Measurements from ENCODE around the gene LIN7C.

Gene LIN7C

DNA sequence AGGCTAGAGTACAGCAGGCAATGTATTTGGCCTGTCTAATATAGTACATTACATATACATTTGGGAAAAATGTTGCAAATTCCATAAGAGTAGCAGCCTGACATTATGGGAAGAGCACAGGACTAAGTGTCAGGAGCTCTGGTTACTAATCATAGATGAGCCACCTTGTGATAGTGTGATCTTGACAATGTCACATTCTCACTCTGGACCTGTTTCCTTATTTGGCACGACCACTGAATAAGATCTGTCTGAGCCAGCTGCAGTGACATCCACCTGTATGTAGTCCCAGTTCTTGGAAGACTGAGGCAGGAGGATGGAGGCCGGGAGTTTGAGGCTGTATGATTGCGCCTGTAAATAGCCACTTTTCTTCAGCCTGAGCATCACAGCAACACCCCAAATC is 5.7 kb upstream of the LIN7C start:
- in situ Hi-C loops (cut with MboI; ENCODE audit: low sequenced_read_pairs), result no loop called here

DNA sequence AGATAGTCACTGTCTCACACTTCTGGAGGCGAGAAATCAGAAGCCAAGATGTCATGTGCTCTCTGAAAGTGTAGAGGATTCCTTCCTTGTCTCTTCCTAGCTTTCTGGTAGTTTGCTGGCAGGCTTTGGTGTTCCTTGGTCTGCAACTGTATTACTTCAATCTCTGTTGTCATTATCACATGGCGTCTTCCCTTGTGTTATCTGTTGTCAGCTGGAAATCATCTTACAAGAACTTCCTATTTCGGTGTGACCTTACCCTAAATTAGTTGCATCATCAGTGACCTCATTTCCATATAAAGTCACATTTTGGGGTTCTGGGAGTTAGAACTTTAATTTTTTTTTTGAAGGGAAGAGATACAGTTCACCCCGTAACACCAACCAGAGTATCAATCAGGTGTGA is 3.3 kb upstream of the LIN7C start:
- in situ Hi-C loops (cut with MboI; ENCODE audit: low sequenced_read_pairs), result no loop called here

DNA sequence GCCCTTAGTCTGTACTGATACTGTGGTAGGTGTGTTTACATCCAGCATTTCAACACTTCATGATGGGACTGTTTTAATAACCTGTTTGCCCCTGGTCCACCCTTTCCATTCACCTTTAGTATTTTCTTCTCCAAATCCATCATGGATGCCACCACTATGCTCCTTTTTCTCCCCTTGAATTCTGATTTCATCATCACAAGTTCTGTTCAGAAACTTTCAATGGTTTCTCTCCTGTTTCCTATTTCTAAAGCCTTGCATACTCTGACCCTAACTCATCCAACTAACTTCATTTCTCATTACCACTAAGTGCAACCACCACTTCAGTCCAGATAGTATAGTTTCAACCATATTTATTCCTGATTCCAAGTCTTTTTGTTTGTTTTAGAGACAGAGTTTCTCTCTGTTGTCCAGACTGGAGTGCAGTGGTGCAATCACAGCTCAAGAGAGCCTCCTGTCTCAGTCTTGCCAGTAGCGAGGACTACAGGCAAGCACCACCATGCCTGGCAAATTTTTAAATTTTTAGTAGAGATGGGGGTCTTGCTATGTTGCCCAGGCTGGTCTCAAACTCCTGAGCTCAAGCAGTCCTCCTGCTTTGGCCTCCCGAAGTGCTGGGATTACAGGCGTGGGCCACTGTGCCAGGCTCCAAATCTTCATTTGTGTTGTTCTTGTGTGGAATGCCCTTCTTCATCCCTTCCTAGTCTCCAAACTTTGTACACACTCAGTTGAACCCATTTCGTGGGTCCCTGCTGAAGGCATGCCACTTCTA is 1.2 kb upstream of the LIN7C start:
- in situ Hi-C loops (cut with MboI; ENCODE audit: low sequenced_read_pairs), result no loop called here

DNA sequence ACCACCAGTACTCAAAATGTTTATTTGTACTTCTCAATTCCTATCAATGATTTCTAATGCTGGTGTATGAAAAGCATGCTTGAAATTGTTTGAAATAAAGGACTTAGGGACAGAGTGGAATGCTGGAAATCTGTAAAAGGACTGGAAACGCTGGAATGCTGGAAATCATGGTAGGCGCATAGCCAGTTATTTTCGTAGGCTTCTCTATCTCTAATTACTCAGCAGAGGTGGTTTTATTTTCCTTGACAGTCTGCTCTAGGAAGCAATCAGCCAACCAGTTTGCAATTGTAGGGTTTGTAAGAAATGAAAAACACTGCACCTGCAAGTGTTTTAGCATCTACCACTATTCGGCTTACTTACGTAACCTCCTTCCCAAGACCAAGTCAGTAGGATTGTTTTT is 788 bp downstream of the LIN7C start:
- in situ Hi-C loops (cut with MboI; ENCODE audit: low sequenced_read_pairs), result no loop called here

DNA sequence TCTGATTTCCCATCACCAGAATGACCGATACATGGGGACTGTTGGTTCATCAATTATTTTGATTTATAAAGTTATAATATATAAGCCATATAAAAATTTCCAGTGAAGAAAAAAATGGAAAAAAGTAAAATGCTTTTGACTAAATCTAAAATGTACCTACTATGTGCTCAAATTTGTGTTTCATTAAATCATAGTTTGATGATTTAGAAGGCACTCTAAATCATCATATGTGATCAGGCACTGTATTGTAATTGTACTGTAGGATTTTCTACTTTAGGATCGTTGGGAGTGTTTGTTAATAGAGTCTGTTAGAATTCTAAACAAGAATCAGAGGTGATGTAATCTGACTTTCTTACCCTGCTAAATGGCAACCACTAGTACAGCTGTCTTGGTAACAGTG is 2.4 kb downstream of the LIN7C start:
- in situ Hi-C loops (cut with MboI; ENCODE audit: low sequenced_read_pairs), result no loop called here

DNA sequence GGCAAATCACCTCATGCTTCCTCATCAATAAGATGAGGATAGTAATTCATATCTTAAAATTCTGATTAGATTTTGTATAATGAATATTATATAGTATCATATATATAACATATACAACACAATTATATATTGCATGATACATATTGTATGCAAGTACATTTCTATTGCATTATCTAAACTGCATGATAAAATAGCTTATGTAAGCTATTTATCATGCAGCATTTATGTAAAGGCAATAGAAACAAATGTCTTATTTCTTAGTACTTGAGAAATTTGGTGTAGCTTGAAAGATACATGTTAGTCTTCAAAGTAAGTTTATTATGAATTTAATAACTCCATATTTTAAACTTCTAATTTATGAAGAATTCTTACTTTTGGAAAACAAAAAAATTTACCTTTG is 5.5 kb downstream of the LIN7C start:
- in situ Hi-C loops (cut with MboI; ENCODE audit: low sequenced_read_pairs), result no loop called here

DNA sequence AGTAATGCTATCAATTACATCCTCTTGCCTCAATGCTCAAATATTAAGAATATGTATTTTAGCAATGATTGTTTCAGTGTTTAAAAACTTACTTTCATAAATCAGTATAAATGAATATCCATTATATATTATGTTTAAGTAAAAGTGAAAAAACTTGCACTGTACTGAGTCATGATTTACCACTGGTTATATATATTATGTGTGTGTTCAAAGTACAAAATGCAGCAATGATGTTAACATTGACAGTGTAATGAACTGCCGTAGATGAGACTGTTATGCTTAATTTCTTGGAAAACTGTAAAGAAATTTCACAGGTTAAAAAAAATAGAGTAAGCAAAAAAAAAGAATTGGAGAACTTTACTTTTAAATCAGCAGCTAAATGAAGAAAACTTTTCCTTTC is 8.7 kb downstream of the LIN7C start:
- in situ Hi-C loops (cut with MboI; ENCODE audit: low sequenced_read_pairs), result loop anchor here (25.0 kb wide), 1 partner anchor 311 kb away; no protein-coding TSS in a partner anchor

DNA sequence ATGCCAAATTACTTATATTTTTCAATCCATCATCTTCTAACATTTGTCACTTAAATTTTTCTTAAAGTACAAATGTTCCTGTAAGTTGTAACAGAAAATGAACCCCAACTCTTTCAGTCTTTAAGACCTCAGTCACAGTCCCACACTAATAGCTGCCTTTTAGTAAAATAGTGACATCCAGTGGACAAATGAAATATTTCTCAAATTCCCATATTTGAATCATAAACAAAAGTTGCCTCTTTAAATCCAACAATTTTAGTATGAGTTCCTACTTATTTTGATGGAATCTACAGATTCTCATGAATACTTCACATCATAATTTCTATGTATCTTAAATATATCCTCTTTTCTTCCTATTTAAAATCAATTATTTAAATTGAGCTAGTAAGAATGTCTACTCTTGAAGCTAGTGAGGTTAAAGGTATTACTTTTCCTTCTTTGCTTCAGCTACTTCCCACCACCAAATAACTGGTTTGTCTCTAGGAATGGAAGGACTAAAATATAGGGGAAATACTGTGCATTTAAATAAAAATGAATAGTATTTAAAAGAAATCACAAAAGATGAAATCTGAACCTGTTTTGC is 9.2 kb downstream of the LIN7C start:
- in situ Hi-C loops (cut with MboI; ENCODE audit: low sequenced_read_pairs), result loop anchor here (25.0 kb wide), 1 partner anchor 310 kb away; no protein-coding TSS in a partner anchor

DNA sequence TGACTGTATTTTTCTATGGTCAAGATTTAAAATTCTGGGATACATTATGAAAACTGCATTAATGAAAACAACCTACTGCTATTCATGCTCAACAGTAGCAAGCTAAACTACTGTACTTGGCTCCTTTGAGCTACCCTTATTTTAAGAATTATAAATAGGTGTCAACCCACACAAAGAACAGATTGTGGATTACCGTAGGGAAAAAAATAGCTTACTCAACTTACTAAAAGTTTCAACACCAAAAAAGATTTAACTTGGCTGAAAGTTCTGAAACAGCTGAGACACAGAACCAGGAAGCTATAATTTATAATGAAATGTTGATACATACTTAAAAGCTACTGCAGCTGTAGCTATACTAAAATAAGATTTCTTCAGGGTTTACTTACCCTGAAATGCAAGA is 10.1 kb downstream of the LIN7C start:
- in situ Hi-C loops (cut with MboI; ENCODE audit: low sequenced_read_pairs), result loop anchor here (25.0 kb wide), 1 partner anchor 309 kb away; no protein-coding TSS in a partner anchor

DNA sequence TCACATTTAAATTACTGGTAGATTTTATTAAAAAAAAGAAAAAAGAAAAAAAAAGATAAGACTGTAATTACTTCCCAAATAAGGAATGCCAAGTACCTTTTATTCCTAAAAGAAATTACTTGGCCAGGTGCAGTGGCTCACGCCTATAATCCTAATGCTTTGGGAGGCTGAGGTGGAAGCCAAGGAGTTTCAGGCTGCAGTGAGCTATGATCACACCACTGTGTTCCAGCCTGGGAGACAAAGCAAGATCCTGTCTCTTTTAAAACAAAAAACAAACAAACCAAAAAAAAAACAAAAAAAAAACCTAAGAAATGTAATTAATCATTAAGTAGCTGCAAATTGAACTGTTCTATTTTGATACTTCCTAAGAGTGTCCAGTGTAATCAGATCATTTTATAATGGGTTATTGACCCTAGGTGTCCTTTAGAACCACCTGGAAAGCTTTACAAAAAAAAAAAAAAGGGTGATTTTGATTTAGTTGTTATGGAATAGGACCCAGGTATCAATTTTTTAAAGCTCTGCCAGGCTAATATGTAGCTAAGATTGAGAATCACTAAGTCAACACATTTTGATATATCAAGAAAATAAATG is 10.8 kb downstream of the LIN7C start:
- in situ Hi-C loops (cut with MboI; ENCODE audit: low sequenced_read_pairs), result loop anchor here (25.0 kb wide), 1 partner anchor 309 kb away; no protein-coding TSS in a partner anchor

DNA sequence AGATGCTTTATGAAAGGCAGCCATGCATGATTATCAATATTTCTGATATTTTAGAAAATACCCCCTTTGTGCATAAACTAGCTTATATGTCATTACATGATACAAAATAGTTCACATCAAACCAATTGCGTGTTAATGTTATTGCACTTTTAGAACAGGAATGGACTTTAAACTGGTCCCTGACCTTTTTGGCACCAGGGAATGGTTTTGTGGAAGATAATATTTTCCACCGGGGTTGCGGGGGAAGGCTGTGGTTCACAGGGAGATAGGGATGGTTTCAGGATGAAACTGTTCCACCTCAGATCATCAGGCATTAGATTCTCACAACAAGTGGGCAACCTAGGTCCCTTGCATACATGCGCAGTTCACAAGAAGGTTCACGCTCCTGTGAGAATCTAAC is 17.5 kb downstream of the LIN7C start:
- in situ Hi-C loops (cut with MboI; ENCODE audit: low sequenced_read_pairs), result loop anchor here (25.0 kb wide), 1 partner anchor 302 kb away; no protein-coding TSS in a partner anchor

DNA sequence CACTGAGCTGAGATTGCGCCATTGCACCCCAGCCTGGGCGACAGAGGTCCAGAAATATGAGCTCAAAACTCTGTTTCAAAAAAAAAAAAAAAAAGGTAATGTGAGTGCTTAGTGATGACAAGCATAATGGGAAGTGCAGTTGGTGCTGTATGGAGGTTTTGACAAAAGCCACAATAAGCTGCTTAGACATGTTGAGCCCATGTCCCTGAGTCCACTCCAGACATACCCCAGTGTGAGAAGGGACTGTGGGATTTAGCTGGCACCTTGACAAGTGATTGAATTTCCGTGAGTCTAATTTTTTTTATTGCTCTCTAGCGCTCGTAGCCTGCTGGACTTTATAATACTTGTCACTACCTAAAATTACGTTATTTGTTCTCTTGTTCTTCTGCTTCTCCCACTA is 18.9 kb downstream of the LIN7C start:
- in situ Hi-C loops (cut with MboI; ENCODE audit: low sequenced_read_pairs), result loop anchor here (25.0 kb wide), 1 partner anchor 300 kb away; no protein-coding TSS in a partner anchor

DNA sequence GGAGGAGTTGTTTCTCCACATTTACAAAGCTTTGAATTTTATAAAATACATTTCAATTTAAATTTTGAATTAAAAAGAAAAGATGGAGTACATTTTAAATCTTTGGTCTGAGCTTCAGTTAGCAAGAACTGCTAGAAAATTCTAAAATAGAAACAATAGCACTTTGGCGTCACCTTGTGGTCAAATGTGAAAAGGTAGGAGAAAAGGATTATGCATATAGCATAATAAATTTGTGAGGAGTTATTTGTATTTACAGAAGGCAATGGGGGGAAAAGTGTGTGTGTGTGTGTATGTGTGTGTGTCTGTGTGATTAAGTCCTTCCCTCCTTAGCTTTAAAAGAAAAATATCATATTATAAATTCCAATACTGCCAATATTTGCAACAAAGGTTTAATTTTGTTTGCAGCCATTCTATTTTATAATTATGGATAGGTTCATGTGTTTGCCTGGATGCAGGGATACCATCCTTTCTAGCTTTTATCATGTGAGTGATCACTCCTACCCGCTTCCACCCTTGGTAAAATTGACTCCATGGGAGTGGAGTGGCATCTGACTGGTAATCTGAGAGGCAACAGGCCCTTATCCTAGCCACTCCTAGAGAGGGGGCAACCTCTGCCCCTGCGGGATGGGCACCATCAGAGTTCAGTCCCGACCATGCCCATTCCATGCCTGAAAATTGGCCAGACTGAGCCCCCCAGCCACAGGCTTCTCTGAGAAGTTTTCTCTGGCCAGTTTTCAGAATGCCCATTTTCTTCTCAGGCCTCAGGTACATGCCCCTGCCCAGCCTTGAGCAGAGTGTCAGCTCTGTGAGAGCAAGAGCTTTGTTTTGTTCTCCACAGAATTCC is 20.4 kb downstream of the LIN7C start:
- in situ Hi-C loops (cut with MboI; ENCODE audit: low sequenced_read_pairs), result loop anchor here (25.0 kb wide), 1 partner anchor 299 kb away; no protein-coding TSS in a partner anchor

DNA sequence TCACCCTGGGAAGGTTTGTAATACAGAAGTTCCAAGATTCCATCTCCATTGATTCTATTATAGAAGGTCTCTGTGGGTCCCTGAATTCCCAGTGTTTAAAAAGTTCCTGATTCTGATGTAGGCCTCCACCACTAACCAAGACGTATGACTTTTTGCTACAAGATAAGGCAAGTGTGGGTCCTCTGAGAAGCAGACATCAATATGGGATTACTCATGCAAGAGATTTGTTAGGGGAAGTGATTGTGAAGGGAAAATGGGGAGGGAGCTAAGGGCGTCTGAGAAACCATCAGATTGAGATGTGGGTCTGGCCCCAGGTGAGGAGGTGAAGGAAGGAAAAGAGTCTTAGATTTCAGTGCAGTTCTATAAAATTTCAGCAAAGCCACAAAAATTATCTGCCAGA is 23.8 kb downstream of the LIN7C start:
- in situ Hi-C loops (cut with MboI; ENCODE audit: low sequenced_read_pairs), result loop anchor here (25.0 kb wide), 1 partner anchor 295 kb away; no protein-coding TSS in a partner anchor

DNA sequence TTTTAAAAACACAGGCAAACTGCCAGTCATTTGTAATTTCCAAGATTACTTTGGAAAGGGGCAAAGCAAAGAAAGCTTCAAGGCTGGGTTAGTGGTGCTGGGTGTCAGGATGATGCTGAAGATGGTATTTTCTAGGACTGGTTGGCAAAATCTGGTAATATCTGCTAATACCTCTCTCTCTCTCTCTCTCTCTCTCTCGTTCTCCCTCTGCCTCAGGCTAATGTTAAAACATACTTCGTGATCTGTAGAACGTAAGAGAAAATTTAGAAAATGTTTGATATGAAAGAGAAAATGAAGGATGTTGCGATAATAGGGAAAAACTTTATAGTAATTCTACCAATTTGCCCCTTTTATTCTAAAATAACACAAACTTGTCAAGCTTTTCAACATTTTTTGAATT is 24.6 kb downstream of the LIN7C start:
- in situ Hi-C loops (cut with MboI; ENCODE audit: low sequenced_read_pairs), result loop anchor here (25.0 kb wide), 1 partner anchor 295 kb away; no protein-coding TSS in a partner anchor

DNA sequence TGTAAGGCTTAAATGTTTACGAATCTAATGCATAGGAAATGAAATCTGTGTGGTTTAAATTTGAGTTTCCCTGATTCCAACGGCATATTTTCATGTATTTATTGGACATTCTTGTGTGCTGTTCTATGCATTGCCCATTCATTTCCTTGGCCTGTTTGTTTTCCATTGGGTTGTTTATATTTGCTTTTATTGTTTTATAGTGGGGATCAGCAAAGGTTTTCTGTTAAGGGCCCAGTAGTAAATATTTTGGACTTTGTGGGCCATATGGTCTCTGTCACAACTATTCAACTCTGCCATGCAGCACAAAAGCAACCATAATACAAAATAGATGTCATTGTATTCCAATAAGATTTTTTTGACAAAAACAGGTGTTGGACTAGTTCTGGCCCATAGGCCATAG is 28.7 kb downstream of the LIN7C start:
- in situ Hi-C loops (cut with MboI; ENCODE audit: low sequenced_read_pairs), result loop anchor here (25.0 kb wide), 1 partner anchor 291 kb away; no protein-coding TSS in a partner anchor

DNA sequence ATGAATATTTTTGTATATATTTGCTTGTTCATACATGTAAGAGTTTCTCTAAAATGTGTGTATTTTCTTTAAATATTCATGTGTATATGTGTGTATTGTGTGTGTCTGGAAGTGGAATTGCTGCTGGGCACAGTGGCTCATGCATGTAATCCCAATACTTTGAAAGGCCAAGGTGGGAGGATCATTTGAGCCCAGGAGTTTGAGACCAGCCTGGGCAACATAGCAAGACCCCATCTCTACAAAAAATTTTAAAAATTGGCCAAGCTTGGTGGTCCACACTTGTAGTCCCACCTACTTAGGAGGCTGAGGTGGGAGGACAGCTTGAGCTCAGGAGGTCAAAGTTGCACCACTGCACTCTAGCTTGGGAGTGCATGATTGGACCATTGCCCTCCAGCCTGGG is 29.3 kb downstream of the LIN7C start:
- in situ Hi-C loops (cut with MboI; ENCODE audit: low sequenced_read_pairs), result loop anchor here (25.0 kb wide), 1 partner anchor 290 kb away; no protein-coding TSS in a partner anchor

DNA sequence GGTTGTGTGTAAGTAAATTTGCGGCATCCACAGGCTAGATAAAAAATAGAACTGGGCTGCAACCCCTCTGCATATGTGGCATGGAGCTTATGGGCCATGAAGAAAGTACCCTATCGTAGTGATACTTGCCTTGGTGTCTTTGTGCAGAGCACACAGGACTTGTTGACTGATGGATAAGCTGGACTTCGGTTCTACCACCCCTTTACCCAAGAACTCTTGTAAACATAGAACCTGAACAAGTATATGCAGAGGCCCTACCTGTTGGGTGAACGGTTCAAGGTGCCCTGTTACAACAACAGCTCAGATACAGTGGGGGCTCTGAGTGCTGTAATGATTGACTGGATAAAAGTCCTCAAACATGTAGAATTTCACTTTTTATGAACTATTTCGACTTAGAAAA is 30.9 kb downstream of the LIN7C start:
- in situ Hi-C loops (cut with MboI; ENCODE audit: low sequenced_read_pairs), result loop anchor here (25.0 kb wide), 1 partner anchor 288 kb away; no protein-coding TSS in a partner anchor

DNA sequence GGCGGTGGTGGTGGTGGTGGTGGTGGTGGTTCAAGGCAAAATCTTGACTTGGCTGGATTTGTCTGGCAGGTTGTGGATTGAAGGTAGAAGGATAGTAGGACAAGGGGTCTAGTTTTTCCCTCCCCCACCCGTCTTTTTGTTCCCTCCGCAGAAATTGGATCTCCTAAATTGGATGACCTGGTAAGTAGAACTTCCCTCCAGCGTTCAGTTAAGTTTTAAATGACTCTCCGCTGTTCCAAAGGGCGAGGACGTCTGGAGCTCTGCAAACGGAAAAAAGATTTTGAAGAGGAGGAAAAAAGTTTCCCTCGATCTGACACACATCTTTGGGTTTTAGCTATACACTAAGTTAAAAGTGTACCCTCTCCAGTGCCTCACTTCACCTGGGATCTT is 33.6 kb downstream of the LIN7C start:
- in situ Hi-C loops (cut with MboI; ENCODE audit: low sequenced_read_pairs), result no loop called here

DNA sequence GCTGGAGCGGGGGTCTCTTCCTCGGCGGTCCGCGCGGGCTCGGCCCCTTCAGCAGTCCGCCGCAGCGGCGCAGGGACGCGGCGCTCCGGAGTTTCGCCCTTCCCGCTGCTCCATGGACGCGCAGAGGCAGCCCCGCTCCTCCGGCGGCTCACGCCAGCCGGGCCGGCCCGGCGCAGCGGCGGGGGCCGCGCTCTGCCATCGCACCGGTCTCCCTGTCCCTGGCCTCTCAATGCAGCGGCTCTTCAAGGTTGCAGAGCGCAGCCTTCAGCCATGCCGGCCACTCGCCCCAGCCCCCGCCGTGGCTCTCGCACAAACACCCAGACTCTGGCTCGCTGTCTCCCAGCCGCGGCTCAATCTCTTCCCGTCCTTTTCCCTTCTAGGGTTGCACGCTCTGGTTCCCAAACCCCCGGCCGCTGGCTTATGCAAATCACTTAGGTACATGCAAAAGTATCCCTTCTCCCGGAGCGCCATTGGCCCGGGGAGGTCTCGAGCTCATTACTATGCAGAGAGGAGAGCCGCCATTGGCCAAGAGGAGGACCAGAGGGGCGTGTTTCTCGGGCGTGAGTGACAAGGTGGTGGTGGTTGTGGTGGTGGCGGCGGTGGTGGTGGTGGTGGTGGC is 34.1 kb downstream of the LIN7C start, which contains the start of gene LGR4:
LGR4 (minus strand) TSS at position 393 of the 619 bp plus-strand sequence. CDS start 488 bp downstream, outside the sequence.
- in situ Hi-C loops (cut with MboI; ENCODE audit: low sequenced_read_pairs), result no loop called here

Measured in hTERT RPE-1 (cell line).